ENCODE measurements around the gene STX16.

DNA sequence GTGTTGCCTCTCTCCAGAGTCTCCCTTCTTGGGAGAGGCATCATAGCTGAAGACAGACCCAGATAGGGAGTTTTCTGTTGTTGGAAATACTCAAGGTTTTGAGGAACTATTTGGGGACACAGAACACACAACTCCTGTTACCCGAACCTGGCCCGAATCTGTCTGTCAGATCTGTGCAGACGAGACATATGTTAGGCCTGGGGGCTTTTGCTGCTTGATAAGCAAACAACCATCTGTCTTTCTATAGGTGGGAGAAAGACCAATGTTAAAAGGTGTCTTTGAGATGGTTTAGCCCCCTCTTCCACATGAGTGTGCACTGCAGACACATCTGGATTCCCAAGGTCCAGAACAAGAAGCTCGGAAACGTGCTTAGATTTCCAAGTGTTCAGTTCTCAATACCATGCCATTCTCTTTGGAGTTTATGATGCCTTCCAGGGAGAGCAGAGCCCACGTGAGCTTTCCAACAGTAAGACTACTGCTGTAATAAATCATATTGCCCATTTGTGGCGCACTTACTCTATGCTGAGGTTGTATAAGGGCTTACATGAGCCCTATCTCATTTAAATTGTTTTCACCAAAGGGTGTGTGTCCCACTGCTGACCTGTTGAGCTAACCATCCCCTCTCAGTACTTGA lies 3.8 kb upstream of the STX16 start:
- TF ChIP-seq, protein P1, sequence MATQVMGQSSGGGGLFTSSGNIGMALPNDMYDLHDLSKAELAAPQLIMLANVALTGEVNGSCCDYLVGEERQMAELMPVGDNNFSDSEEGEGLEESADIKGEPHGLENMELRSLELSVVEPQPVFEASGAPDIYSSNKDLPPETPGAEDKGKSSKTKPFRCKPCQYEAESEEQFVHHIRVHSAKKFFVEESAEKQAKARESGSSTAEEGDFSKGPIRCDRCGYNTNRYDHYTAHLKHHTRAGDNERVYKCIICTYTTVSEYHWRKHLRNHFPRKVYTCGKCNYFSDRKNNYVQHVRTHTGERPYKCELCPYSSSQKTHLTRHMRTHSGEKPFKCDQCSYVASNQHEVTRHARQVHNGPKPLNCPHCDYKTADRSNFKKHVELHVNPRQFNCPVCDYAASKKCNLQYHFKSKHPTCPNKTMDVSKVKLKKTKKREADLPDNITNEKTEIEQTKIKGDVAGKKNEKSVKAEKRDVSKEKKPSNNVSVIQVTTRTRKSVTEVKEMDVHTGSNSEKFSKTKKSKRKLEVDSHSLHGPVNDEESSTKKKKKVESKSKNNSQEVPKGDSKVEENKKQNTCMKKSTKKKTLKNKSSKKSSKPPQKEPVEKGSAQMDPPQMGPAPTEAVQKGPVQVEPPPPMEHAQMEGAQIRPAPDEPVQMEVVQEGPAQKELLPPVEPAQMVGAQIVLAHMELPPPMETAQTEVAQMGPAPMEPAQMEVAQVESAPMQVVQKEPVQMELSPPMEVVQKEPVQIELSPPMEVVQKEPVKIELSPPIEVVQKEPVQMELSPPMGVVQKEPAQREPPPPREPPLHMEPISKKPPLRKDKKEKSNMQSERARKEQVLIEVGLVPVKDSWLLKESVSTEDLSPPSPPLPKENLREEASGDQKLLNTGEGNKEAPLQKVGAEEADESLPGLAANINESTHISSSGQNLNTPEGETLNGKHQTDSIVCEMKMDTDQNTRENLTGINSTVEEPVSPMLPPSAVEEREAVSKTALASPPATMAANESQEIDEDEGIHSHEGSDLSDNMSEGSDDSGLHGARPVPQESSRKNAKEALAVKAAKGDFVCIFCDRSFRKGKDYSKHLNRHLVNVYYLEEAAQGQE (IDR thresholded peaks at IDR 0.05; ENCODE audit: insufficient replicate concordance, low read depth), result no peak
- TF ChIP-seq POLR2AphosphoS5 (IDR thresholded peaks at IDR 0.05; ENCODE audit: low read depth) (no peak), SPI1 (IDR thresholded peaks at IDR 0.05; ENCODE audit: borderline replicate concordance, low read depth) (no peak), GABPA (IDR thresholded peaks at IDR 0.05; ENCODE audit: low read depth) (no peak)
- TF ChIP-seq, protein P2, sequence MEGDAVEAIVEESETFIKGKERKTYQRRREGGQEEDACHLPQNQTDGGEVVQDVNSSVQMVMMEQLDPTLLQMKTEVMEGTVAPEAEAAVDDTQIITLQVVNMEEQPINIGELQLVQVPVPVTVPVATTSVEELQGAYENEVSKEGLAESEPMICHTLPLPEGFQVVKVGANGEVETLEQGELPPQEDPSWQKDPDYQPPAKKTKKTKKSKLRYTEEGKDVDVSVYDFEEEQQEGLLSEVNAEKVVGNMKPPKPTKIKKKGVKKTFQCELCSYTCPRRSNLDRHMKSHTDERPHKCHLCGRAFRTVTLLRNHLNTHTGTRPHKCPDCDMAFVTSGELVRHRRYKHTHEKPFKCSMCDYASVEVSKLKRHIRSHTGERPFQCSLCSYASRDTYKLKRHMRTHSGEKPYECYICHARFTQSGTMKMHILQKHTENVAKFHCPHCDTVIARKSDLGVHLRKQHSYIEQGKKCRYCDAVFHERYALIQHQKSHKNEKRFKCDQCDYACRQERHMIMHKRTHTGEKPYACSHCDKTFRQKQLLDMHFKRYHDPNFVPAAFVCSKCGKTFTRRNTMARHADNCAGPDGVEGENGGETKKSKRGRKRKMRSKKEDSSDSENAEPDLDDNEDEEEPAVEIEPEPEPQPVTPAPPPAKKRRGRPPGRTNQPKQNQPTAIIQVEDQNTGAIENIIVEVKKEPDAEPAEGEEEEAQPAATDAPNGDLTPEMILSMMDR (IDR thresholded peaks at IDR 0.05; ENCODE audit: insufficient read depth, low read length), result no peak

All from HL-60 (cell line).